ENCODE results near the gene POLR1D.

POLR1D gene

DNA sequence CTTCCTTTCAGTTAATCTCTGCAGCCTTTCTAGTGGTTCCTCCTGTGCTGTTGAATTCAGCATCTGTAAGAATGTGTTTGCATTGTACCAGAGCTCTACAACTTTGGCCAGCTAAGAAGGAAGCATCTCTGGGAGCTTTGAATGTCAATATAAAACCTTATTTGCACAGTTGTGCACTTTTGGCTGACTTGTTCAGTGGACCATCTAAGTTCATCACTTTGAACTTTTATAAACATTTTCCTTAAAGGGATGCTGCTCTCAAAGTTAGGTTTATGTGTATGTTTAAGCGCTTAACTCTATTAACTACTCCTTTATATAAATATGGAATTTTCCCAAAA is 15.6 kb downstream of the POLR1D start:
- in situ Hi-C loops (cut with MboI; ENCODE audit: low sequenced_read_pairs) = no loop called here

GRCh38 chr13:27638001-27638400 is 16.3 kb downstream of the POLR1D start:
- in situ Hi-C loops (cut with MboI; ENCODE audit: low sequenced_read_pairs) = no loop called here

DNA sequence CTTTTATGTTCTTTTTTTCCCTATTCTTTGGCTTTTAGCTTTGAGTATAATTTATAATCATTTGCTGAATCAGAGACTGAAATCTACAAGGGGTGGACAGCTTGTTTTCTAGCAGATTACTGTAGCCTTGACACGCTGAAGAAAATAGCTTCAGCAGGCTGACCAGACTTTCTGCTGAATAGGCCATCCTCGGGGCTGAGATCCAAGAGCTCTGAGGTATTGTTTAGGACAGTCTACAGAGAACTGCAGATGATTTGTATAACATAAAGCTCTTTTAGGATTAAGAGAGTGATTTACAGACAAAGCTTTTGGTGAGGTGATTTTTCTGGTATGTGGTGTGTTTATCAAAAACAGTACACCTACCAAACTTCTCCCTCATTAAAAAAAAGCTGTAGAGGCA is 16.8 kb downstream of the POLR1D start:
- in situ Hi-C loops (cut with MboI; ENCODE audit: low sequenced_read_pairs) = no loop called here

DNA sequence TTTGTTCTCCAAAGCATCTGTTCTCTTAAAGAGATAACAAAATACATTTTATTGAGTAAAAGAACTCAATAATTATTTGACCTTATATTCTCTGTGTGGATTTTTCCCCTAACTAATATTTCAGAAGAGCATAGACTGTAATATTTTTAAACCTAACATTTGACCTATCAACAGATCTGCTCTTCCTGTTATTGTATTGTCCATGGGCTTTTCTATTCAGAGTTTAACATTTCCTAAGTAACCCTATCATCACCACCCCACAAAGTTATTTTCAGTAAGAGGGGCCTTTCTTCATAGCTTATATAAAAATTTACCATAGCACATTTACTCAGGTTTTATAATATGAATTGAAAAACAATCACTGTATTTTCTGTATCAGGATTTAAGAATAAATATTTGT is 17.5 kb downstream of the POLR1D start:
- in situ Hi-C loops (cut with MboI; ENCODE audit: low sequenced_read_pairs) = no loop called here

DNA sequence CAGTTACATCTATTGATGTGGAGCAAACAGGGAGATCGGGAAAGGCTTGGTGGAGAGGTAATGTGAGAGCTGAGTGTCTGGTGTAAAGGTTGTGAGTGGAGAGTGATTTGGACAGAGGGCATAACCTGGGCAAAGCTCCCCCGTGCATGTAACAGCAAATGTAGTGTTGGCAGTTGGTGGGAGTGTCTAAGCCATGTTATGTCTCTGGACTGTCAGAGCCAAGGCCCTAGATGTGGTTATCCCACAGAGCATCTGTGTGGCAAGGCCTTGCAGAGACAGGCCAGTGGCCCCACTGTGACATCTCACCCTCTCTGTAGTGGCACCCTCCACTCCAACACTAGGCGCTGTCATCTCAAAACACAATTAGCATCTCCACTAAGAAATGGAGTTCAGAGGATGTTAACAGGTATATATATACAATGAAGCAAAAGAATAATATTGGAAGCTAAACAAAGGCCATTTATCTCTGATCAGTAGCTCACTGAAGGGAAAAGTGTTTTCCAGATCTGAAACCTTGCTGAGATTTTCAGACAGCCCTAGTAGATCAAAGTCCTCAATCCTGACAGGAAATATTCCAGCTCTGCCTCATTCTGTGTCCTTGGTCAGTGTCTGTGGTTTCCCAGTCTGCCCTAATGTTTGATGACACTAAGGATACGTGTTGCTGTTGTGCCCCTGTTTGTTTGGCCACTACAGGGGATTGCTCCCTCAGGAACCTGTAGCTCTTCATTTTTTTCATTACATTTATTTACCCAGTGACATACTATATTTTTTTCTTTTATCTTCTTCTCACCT is 20.2 kb downstream of the POLR1D start:
- in situ Hi-C loops (cut with MboI; ENCODE audit: low sequenced_read_pairs) = no loop called here

GRCh38 chr13:27643334-27644132 is 21.8 kb downstream of the POLR1D start:
- in situ Hi-C loops (cut with MboI; ENCODE audit: low sequenced_read_pairs) = no loop called here

- in situ Hi-C loops (cut with MboI; ENCODE audit: low sequenced_read_pairs) = no loop called here
Measured at GRCh38 chr13:27644302-27644701, 22.6 kb downstream of the POLR1D start.

DNA sequence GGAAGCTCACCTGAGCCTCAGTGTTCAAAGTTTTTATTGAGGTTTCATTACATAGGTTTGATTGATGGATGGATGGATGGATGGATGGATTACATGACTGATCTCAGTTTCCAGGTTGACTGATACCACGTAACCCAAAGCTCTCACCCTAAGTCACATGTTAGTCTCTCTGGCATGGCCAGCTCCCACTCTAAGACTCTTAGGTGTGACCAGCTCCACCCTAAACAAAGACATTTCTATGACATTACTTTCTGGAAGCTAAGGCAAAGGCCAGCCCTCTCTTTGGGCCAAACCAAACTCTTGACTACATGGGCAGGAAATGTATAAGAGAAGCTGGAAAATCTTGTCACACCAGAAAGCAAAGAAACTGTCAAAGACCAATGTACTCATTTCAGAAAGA is 28.6 kb downstream of the POLR1D start:
- in situ Hi-C loops (cut with MboI; ENCODE audit: low sequenced_read_pairs) = no loop called here

GRCh38 chr13:27654059-27654458 is 32.4 kb downstream of the POLR1D start:
- in situ Hi-C loops (cut with MboI; ENCODE audit: low sequenced_read_pairs) = no loop called here

- in situ Hi-C loops (cut with MboI; ENCODE audit: low sequenced_read_pairs) = no loop called here
Measured at GRCh38 chr13:27654816-27655215, 33.1 kb downstream of the POLR1D start.

GRCh38 chr13:27657724-27658123 is 36.0 kb downstream of the POLR1D start:
- in situ Hi-C loops (cut with MboI; ENCODE audit: low sequenced_read_pairs) = no loop called here

DNA sequence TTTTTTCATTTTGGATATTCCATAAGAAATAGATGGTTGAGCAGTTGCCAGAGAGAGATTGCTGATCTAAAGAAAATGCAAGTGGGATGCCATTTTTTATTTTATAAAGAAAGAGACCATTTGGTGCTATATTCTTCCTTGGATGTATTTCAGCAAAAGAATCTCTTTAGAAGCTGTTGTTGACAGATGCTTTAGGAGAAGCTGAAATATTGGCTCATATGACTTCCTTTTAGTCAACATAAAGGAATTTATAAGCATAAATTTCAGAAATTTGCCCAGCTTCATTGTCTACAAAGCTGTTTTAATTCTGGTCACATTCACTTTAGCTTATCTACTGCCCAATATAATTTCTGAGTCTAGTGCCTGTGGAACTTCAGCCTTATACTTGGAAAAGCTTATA is 36.9 kb downstream of the POLR1D start:
- in situ Hi-C loops (cut with MboI; ENCODE audit: low sequenced_read_pairs) = no loop called here

DNA sequence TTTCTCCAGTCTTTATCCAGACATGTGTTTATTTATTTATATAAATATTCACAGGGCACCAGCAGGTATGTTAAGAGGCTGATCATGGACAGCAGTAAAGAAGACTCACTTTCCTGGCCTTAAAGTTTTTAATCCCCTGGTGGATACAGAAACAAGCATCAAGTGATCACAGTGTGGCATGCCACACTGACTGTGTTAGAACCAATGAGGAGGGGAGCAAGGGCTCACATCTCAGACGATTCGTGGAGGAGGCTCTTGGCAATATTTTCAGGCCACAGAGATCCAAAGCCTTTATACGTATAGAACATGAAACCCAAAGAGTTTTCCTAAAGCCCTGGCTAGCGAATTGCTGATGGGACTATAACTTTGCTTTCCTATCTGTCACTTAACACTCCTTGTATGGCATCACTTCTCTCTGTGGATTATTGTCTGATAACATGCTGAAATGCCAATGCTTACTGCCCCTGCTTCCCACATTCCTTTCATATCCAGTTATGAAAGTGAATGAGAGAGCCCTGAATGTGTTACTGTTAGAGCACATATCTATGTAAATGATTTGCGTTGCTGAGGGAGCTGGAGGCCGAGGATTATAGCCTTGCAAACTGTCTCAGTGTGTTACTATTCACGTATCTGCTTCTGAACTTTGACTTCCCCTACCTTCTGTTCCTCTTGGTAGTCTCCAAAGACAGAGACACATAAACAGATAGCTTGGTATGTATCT is 37.6 kb downstream of the POLR1D start:
- in situ Hi-C loops (cut with MboI; ENCODE audit: low sequenced_read_pairs) = no loop called here

DNA sequence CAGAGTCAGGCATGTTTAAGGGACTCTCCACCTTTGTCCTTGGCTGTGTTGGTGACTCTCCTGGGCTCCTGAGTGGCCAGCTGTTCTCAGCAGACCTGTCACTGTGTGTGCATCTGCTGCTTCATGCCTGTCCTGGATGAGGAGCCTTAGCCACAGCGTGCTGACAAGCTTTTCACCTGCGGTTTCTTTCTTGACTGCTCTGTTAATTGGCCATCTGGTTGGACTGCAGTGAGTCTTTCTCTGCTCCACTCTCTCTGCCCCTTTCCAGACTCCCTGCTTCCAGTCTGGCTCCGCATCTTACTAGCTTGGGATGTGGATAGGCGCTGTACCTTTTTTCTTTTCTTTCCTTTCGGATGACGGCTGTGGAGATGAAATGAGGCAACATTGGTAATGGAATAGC is 38.8 kb downstream of the POLR1D start:
- in situ Hi-C loops (cut with MboI; ENCODE audit: low sequenced_read_pairs) = no loop called here

DNA sequence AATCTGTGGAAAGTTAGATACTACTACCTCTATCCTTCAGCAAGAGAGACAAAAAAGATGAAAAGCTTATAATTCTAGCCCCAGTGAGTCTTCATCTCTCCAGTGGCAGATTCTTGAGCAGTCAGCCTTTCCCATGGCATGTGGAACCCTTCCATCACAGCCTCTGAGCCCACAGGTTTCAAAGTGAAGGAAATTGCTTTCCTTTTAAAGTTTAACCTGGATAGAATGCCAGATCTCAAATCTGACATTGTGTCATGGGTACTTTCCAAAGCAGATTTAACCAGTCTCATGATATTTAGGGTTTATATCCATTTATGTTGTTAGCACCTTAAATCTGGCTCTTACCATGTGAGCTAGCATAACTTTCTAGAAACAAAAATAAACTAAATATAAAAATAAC is 39.3 kb downstream of the POLR1D start:
- in situ Hi-C loops (cut with MboI; ENCODE audit: low sequenced_read_pairs) = no loop called here

DNA sequence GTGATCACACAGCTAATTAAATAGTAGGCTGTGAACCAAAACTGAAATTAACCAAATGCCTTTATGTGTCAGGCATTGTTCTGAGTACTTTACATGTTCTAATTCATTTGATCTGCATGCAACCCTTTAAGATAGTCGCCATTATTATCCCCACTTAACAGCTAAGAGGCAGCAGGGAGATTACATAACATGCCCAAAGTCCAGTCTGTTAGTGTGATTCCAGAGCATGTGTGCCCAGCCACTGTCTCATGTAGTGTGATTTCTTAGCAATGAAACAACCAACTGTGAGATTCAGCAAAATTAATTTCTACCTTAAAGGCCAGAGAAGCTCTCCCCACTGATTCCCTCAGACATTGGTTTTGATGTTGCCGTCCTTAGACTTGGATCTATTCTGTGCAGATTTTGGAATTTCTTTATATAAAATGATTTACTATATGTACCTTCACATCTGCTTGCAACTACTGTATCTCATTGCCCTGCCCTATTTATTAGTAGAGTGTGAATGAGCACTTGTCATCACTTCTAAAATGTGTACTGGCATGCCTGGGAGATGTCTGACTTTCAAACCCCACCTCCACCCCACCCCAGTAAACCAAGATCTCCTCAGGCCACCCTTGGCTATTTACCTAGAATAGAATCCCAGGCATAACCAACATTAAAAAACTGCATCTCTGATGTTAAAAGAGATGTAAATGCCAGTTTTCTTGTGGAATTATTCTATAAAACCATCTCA is 41.2 kb downstream of the POLR1D start:
- in situ Hi-C loops (cut with MboI; ENCODE audit: low sequenced_read_pairs) = no loop called here

DNA sequence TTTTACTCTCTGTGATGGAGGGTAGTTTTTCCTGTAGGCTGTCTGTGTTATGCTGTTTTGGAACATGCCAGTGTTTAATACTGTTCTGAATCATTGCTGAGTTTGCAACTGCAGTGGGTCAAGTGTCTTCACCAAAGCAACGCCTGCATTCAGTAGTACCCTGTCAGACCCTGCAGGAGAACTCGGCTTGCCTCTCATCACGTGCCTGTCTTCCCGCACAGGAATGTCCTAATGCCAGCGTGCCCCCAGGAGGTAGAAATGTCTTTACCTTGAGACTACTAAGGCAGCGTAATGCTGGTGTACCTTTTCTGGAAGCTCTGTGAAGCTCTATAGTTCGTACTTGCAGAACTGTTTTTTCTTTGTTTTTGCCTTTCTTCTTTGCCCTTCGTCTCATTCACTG is 42.3 kb downstream of the POLR1D start:
- in situ Hi-C loops (cut with MboI; ENCODE audit: low sequenced_read_pairs) = no loop called here

DNA sequence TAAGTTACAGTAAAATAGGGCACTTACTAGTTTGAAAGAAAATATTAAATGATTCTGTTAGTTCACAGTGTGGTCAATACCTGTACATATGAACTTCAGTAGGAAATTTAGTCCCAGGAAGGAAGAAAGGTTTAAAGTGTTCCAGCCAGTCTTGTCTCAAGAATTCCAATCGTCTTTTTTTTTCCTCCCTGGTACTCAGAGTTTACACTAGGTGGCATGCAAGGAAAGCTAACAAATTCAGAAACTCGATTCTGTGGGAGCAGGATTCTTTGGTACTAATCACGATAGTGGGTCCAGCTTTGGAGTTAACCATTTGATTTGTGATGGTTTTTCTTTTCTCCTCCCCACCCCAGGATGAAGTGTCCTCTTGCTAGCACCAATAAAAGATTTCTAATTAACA is 43.6 kb downstream of the POLR1D start:
- in situ Hi-C loops (cut with MboI; ENCODE audit: low sequenced_read_pairs) = no loop called here

DNA sequence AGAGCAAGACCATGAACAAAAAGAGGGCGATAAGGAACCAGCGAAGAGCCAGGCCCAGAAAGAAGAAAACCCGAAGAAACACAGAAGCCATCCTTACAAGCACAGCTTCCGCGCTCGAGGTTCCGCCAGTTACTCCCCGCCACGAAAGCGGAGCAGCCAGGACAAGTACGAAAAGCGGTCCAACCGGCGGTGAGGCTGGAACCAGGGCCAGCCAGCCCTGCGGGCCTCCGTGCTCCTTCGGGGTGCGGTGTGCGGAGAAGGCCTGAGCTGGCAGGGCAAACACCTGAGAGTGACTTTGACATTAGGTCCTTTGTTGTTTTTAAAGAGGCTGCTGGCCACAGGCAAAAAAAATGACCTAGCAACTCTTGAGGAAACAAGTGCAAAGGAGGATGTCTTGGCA is 44.1 kb downstream of the POLR1D start:
- in situ Hi-C loops (cut with MboI; ENCODE audit: low sequenced_read_pairs) = no loop called here

DNA sequence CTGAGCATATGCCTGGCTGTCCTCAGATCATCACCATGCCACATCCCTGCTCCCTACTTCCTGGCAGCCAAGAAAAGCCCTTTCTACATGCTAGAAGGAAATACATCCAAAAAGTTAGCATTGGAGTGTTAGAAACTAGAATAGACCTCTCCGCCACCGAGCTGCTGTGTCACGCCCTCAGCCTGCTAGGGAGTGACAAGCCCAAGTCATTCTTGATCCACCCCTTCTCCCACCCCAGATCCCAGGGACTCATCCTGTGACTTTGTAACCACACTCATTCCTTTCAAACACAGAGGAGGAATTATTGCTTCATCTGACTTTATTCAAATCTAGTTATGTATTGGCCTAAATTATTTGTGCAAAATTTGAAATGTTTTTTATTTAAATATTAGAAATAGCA is 45.3 kb downstream of the POLR1D start:
- in situ Hi-C loops (cut with MboI; ENCODE audit: low sequenced_read_pairs) = no loop called here

- in situ Hi-C loops (cut with MboI; ENCODE audit: low sequenced_read_pairs) = no loop called here
Measured at GRCh38 chr13:27667946-27668345, 46.3 kb downstream of the POLR1D start.

Data from HL-60/S4 treated with phorbol 12-myristate 13-acetate at 8.2 ng/mL for 4 days and 3 days (cell line).